HG03196 (cell line): ENCODE results near the gene CIBAR2.

Experiments used
- ATAC-seq: cut with Tn5 transposase; IDR thresholded peaks from one replicate; pipeline ENCODE4 v1.9.1; 2021; ENCODE audit not compliant: unreplicated experiment

CIBAR2 gene

DNA sequence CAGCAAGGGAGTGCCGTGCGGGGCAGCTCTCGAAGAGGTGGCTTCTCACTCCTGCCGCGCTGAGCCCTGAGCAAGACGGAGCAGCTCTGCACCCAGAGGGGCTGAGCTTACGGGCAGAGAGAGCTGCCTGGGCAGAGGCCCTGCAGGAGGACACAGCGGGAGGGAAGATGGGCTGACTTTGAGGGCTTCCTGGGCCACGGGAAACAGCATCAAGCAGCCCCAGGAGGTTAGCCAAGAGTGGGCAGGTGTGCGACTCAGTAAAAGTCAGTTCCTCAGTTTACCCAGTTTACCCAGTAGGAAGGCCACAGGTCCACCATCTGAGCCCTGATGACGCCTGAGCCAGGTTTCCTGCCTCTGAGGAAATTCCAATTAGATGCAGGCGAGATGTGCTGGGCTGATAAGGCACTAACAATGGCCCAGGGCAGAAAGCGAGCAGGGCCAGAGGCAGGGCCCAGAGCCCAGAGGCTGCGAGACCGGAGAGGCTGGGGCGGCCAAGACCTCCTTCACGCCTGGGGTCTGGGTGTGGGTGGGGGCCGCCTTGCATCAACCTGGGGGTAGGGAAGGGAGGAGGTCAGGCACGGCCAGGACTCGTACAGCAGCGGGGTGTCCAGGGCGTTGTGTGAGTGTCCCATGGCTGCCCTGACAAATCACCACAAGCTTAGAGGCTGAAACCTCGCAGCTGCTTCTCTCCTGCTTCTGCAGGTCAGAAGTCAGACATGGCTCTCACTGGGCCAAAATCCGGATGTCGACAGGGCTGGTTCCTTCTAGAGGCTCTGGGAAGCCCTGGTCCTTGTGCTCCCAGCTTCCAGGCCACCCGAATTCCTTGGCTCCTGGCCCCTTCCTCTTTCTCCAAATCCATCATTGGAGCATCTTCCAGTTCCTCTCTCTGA lies 32.0 kb upstream of the CIBAR2 start:
- ATAC-seq, result no peak

DNA sequence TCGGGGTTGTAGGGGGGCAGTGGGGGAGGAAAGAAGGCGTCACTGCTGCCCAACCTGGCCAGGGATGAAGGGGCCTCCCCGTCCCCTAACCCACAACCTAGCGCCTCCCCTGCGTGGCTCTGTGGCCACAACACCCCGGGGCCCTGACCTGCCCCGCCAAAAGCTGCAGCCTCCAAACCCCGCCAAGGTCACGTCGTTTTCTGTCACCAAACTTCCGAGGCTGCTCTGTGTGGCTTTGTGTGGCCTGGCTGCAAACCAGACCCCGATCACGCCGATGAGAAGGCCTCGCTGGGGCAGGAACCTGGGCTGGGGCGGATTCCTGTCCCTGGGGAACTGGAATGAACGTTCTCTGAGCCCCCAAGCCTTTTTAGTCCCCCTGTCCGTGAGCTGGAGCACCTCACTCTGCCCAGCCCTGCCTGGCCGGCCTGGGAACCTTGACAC lies 30.5 kb upstream of the CIBAR2 start:
- no peak for ATAC-seq

DNA sequence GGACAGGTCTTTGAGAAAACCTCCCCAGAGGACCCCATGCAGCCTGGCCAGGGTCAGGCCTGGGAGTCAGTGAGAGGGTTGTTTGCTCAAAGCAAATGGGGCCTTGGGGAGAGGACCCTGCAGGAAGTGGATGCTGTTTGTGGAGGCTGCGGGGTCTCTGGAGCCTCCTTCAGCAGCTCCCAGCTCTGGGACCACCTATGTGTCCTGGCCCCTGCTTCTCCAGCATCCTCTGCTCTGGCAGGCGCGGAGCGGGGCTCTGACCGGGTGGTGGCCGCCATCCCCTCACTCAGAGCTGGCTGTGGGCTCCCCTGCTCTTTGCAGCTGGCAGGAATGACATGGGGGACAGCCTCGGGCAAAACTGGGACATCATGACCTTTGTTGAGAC lies 29.8 kb upstream of the CIBAR2 start:
- ATAC-seq, result no peak

DNA sequence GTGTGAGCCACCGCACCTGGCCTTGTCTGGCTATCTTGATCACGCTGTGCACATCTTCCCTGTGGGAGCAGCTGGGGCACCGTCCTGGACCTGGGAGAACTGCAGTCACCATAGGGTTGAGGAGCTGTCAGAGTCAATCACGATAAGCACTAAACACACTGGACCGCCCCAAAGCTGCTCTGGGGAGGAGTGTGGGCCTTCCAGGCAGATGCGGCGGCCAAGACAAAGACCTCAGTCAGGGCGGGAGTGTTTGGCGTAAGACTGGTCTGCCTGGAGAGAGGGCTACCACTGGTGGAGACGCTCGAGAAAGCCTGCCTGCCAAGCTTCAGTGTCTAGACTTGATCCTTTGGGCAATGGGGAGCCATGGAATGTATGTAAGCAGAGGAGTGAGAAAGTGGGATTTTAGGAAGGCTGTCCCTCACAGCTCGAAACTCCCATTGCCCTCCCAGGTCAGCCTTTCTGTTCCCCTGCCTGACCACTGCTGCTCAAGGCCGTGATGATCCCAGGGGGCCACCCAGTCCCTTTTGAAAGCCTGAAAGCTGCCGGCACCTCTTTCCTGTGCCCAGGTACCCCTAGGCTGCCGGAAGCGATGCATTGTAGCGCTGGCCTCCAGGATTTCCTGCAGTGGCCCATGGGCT lies 29.3 kb upstream of the CIBAR2 start:
- no peak for ATAC-seq

DNA sequence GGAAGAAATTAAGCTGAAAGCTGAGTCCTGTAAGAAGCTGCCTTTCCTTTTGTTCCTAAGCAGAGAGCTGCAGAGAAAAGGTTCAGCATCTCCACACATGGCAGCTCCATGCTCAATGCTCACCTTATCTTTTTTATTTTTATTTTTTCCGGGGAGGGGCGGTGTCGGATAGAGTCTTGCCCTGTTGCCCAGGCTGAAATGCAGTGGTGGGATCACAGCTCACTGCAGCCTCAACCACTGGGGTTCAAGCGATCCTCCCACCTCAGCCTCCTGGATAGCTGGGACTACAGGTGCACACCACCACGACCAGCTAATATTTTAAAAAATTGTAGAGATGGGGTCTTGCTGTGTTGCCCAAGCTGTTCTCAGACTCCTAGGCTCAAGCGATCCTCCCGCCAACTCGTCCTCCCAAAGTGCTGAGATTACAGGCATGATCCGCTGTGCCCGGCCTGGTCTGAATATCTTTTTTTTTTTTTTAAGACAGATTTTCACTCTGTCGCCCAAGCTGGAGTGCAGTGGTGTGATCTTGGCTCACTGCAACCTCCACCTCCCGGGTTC lies 28.3 kb upstream of the CIBAR2 start:
- ATAC-seq, result no peak

DNA sequence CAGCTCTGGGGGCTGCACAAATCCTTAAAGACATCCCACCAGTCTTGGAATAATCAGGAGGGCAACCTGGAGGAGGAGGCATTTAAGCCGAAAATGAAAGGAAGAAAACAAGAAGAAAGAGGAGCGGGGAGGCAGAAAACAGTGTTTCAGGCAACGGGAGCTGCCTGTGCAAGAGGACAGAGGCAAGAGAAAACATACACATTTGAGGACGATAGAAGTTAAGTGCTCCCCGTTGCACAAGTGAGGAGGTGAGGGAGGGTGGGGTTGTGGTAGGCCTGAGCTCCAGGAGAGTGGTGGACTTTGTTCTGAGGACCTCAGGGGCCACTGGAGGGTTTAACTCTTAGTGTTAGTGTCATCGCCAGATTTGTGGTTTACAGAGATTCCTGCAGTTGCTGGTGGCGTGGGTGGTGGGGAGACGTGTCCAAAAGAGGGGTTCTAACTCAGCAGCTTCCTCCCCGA lies 27.6 kb upstream of the CIBAR2 start:
- ATAC-seq, result no peak

DNA sequence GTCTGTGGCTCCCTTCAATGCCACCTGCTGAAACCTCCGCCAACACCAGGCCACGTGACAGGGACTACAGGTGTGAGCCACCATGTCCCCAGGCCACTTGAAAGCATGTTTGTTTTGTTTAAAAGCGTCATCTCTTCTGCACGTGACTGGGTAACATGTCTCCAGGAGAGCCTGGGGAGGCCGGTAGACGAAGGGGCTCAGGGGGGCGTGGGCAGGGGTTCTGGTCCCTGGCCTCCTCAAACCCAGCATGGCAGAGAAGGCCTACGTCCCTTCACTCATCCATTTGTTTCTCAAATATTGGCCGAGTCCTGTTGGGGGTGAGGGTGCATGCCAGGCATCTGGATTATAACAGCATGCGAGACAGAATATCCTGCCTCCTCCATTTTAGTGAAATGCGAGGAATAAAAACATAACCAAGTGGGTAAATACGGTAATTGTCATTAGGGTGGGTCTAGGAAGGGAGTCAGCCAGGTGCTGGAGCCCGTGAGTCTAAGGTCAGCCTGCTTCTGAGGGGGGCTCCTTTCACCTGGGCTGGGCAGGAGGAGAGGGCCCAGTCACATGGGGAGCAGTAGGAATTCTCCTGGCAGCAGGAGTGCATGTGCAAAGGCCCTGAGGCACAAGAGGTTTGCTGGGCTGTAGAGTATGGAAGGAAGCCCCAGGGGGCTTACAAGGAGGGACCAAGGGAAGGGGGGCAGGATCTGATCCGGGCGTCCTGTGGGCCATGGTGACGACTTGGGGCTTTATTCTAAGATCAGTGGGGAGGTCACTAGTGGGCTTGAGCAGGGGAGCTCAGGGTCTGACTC lies 26.8 kb upstream of the CIBAR2 start:
- ATAC-seq, result no peak

DNA sequence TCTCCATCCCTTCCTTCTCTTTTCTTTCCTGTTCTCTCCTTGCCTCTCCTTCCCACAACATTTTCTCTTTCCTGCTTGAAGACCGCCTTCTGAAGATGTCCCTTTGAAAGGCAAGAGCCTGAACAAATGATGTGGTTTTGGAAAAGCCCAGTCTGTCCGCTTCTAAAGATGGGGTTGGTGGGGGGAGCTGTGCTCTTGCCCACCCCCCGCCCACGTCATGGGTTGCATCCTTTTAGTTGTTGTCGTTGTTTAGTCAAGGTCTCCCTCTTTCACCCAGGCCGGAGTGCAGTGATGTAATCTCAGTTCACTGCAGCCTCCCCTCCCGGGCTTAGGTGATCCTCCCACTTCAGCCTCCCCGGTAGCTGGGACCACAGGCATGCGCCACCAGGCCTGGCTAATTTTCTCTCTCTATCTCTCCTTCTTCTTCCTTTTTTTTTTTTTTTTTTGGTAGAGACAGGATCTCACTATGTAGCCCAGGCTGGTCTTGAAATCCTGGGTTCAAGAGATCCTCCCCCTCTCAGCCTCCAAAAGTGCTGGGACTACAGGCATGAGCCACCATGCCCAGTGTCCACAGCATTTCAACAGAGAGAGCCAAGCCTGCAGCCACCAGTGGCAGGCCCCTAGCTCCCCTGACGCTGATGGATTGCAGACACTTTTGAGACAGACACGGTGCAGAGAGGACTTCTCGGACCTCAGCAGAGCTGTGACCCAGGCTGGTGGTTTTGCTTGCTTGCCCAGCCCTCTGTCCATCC lies 26.0 kb upstream of the CIBAR2 start:
- ATAC-seq, result no peak

DNA sequence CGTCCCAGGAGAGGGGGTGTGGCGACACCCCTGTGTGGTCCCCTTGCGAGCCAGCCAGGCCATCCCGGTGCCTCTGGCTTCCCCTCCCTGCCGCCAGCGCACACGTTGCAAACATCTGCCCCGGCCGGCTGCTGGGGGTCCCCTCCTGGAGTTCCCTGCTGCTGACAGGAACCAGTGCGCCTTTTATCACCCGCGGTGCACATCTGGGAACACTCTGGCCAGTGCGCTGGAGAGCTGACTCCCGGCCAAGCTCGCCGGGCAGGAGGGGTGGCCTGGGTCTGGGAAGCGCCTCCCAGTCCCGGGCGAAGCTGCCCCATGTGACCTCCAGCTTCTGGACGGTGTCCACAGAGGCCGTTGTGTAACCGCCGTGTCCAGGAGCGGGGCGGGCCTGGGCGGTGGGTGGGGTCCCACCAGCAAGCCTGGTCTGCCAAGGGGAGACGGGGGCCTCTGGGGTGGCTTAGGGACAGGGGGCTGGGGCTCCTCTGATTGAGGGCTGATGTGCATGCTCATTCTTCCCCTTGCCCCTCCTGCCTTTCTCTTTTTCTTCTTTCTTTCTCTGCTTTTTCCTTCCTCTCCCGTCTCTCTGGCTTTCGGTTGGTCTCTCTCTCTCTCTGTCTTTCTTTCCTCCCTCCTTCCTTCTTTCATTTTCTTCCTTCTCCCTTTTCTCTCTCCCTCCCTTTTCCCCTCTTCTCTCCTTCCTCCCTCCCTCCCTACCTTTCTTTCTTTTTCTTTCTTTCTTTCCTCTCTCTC lies 25.2 kb upstream of the CIBAR2 start:
- ATAC-seq, result no peak

DNA sequence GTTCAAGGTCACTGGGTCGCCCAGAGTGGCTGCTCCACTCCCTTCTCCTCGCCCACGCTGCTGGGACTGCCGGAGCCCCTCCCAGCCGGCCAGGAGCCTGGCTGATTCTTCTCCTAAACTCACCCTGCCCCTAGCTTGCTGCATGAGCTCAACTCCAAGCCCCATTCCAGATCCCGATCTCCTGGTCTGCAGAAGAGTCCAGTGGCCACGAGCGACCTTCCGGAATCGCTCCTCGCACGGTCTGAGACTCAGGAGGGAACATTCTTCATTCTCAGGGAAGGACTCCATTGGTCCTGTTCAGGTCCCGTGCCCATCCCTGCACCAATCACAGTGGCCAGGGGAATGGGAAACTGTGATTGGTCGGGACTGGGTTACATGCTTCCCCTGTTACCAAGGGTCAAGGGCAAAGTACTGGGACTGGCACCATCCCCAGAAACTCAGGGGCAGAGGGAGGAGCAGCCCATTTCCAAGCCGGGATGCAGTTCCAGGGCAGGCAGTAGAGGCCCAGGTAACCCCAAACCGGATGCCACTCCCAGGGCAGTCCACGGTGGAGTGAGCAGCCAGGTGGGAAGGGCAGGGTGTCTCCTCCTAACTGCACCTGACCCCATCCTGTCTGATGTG lies 24.5 kb upstream of the CIBAR2 start:
- ATAC-seq, result no peak

DNA sequence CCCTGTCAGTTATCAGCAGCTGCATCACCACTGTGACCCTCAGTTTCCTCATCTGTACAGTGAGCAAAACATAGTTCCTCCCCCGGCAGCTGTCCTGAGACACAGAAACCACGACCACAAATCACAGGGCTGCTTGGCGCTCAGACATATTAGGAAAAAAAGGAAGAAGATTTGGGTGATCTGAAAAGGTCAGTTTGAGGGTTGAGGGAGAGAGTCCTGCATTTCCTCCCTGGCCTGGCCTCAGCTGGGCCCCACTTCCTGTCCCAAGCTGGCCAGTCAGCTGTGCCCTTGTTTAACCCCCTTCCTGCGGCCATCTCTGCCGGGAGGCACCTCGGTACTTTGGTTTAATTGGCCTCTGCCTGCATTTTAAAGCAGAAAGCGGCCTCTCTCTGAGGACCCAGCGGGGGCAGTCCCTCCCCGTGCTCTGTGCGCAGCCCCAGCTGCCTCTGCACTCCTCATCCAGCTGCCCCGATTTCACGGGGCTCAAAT lies 24.0 kb upstream of the CIBAR2 start:
- ATAC-seq, result no peak

DNA sequence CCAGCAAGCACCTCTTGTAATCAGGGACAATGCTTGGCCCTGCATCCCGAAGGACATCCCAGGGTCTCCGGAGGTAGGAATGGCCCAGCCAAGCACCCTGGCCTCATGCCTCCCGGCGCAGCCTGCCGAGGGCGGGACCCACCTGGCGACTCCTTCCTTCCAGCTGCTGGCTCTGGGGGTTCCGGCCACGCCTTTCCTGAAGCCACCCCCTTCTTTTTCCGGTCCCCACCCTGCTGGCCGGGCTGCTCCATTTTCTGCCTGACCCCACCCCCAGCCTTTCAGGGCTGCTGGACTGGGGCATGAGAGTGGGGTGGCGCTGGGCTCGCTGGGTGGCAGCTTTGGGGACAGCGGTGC lies 22.5 kb upstream of the CIBAR2 start:
- no peak for ATAC-seq

DNA sequence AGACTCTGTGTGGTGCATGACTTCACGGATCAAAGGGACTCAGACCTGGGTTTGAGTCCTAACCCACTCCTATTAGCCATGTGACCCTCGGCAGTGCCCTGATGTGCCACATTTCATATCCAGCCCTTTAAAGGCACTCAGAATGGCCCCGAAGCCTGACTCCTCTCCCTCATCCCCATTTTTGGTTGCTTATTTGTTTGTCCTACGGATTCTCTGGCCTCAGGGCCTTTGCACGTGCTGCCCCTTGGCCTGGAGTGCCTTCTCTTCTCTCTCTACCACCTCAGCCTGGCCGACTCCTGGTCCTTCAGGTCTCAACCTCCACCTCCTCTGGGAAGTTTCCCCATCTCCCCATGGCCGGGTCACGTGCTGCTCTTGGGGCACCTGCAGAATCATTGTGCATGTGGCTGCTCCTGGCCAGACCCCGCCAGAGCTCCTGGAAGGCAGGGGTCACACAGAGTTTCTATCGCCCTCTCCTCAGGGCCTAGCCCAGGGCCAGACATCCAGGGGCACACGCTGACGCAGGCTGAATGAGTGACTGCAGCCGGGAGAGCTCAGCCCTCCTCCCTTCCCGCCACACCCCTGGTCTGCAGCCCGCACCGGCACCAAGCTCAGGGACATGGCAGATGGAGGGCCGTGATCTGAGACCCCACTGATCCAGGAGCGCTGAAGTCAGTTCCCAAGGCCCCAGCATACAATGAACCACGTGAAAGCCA lies 22.0 kb upstream of the CIBAR2 start:
- ATAC-seq, result no peak

DNA sequence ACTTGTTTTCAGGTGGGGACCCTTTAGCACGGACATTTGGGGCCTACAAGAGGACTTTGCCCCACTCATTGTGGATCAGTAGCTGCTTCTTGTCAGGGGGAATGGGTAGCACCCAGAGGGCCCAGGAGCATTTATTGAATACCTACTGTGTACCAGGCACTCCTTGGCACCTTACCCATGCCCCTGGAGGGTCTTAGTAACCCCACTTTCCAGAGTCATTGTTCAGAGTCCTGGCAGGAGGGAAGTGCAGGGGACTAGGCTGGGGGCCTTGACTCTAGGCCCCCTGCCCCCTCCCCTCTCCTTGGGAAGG lies 21.0 kb upstream of the CIBAR2 start:
- no peak for ATAC-seq

DNA sequence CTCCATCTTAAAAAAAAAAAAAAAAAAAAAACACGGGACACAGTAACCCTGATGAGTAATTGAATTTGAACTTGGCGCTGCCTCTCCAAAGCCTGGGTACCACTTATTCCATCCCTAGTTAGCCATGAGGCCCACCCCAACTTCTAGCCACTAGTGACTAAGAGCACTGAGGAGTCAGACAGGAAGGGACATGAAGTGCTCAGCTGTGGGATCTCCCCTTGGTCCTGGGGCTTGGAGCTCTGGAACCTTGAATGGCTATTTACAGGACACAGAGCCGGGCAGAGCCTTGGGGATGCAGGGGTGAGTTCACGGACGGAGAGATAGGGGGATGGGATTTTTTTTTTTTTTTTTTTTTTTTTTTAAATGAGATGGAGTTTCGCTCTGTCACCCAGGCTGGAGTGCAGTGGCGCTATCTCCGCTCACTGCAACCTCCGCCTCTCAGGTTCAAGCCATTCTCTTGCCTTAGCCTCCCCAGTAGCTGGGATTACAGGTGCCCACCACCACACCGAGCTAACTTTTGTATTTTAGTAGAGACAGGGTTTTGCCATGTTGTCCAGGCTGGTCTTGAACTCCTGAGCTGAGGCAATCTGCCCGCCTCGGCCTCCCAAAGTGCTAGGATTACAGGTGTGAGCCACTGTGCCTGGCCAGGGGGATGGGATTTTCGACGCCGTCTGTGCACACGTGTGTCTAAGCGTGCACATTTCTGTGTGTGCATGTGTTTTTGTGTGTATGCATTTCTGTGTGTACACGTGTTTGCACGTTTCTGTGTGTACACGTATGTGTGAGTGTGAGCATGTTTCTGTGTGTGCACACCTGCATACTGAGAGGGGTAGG lies 20.4 kb upstream of the CIBAR2 start:
- no peak for ATAC-seq

DNA sequence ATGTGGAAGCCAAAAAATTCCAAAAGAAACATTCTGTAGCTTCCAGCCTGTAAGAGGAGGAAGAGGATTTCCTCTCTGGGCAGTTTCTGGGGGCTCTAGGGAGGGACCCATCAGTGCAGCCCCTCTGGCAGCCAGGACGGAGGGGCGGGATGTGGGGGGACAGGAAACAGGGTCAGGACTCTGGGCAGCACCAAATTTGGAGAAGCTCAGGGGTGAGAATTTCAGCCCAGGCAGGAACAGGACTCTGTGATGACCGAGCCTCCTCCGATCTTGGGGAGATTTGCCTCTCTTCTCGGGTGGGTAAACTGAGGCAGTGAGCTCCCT lies 18.4 kb upstream of the CIBAR2 start:
- no peak for ATAC-seq

DNA sequence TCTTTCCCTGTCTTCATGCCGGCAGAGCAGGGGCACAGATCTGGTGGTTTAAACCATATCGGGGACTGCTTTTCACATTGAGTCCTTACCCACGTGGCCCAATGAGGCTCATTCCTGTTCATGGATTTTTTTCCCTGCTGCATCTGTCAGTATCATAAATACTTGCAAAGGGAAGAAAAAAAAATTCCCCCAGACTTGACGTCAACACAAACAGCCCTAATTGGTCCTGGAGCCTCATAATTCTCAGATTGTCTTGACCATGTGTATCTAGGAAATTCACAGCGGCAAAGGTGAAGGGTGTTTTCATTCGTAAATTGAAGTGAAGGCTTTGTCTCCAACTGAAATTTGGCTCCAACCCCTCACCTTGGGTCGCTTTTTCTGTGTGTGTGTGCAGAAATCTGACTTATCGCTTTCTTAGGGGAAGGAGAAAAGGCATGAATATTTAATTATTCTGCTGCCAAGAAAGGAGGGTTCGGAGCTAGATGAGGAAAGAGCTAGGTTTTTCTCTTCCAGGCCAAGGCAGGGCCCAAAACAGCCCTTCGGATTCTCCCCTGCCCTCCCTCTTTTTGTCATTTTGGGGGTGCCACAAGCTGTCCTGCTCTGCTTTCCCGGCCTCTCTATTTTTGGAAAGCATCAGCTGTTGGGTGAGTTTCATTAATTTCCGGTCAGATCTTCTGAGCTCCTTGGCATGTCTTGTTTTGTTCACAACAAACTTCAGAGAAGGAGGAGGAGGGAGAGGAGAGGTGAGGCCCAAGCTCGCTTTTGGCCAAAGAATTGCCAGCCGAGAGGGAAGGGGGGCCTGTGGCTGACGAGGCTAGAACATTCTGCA lies 17.8 kb upstream of the CIBAR2 start:
- no peak for ATAC-seq
